Stimulated activated naive CD4-positive, alpha-beta T cell (primary cell): ENCODE measurements around the gene NAMPT.
"Not testable (repeated sequence)": the region's sequence is repeated elsewhere in the genome, so short reads cannot be mapped to it uniquely, and the experiment has no call there.

Source experiments
- DNase-seq, 6 experiments: peaks; one replicate each; lab custom pipeline; 2025; lab: John Stamatoyannopoulos, UW

The NAMPT gene

GRCh38 chr7:106231856-106232490 lies 52.8 kb downstream of the NAMPT start:
- no peak for DNase-seq

GRCh38 chr7:106225856-106226255 lies 58.9 kb downstream of the NAMPT start:
- no peak for DNase-seq

- DNase-seq: no peak
Measured at GRCh38 chr7:106224797-106225196, 60.0 kb downstream of the NAMPT start.

GRCh38 chr7:106223156-106223555 lies 61.6 kb downstream of the NAMPT start:
- DNase-seq: no peak

GRCh38 chr7:106222545-106222944 lies 62.2 kb downstream of the NAMPT start:
- no peak for DNase-seq

GRCh38 chr7:106220307-106220706 lies 64.5 kb downstream of the NAMPT start:
- no peak for DNase-seq

- DNase-seq: no peak
Measured at GRCh38 chr7:106219170-106219569, 65.6 kb downstream of the NAMPT start.

- no peak for DNase-seq
Measured at GRCh38 chr7:106218546-106218945, 66.2 kb downstream of the NAMPT start.

- no peak for DNase-seq
Measured at GRCh38 chr7:106216923-106217542, 67.8 kb downstream of the NAMPT start.

- DNase-seq: no peak
Measured at GRCh38 chr7:106216517-106216922, 68.3 kb downstream of the NAMPT start.

- no peak for DNase-seq
Measured at GRCh38 chr7:106215868-106216516, 68.8 kb downstream of the NAMPT start.

GRCh38 chr7:106208944-106209343 lies 75.8 kb downstream of the NAMPT start:
- DNase-seq: not testable (repeated sequence)

GRCh38 chr7:106206826-106207541 lies 77.8 kb downstream of the NAMPT start:
- DNase-seq: no peak

- no peak for DNase-seq
Measured at GRCh38 chr7:106205621-106206222, 79.1 kb downstream of the NAMPT start.

- DNase-seq: no peak
Measured at GRCh38 chr7:106203473-106203872, 81.3 kb downstream of the NAMPT start.

GRCh38 chr7:106201164-106201563 lies 83.6 kb downstream of the NAMPT start:
- no peak for DNase-seq

GRCh38 chr7:106199813-106200364 lies 84.9 kb downstream of the NAMPT start:
- DNase-seq: no peak

GRCh38 chr7:106199024-106199423 lies 85.8 kb downstream of the NAMPT start:
- DNase-seq: no peak
